Subcutaneous abdominal adipose tissue (tissue), 5 donors: Measurements from ENCODE around the gene MRPL36.

Experiments
- H3K27ac ChIP-seq: one replicate; pipeline ENCODE4 v1.7.0; 2013; ENCODE audit warnings: low read depth, mild to moderate bottlenecking, inconsistent platforms, low read length, moderate library complexity
- H3K27me3 ChIP-seq, 5 donors: one replicate each; pipeline ENCODE4 v1.7.0; 2013; ENCODE audit warnings: low read length in 5 of 5, inconsistent platforms in 1 of 5; ENCODE audit not compliant: control insufficient read depth in 5 of 5, insufficient read depth in 4 of 5
- H3K36me3 ChIP-seq, 5 donors: one replicate each; pipeline ENCODE4 v1.7.0; 2013; ENCODE audit warnings: low read length in 5 of 5; ENCODE audit not compliant: control insufficient read depth in 5 of 5, insufficient read depth in 5 of 5
- H3K4me1 ChIP-seq, 5 donors: one replicate each; pipeline ENCODE4 v1.7.0; 2013; ENCODE audit warnings: low read length in 5 of 5, mild to moderate bottlenecking in 3 of 5, moderate library complexity in 1 of 5; ENCODE audit not compliant: control insufficient read depth in 5 of 5, insufficient read depth in 5 of 5
- H3K4me3 ChIP-seq, 5 donors: one replicate each; pipeline ENCODE4 v1.7.0; 2013; ENCODE audit warnings: low read length in 5 of 5, low read depth in 1 of 5
- H3K9ac ChIP-seq, 5 donors: one replicate each; pipeline ENCODE4 v1.7.0; 2013; ENCODE audit warnings: low read length in 5 of 5, mild to moderate bottlenecking in 4 of 5, moderate library complexity in 3 of 5
- H3K9me3 ChIP-seq, 5 donors: one replicate each; pipeline ENCODE4 v1.7.0; 2013; ENCODE audit warnings: low read length in 5 of 5; ENCODE audit not compliant: control insufficient read depth in 5 of 5
- donor health status: healthy.
- donor health status: healthy.
- donor health status: healthy.
- donor health status: healthy.
- donor health status: healthy.

The MRPL36 gene

GRCh38 chr5:1815881-1816292 lies 16.2 kb upstream of the MRPL36 start:
- Histone ChIP-seq H3K4me3 (no peak overlapping the region), H3K27ac (no peak overlapping the region), H3K36me3 (peaks cover 22 to 93% (median 75%) of the 10 kb centered on the region in 5 donors), H3K4me1 (no peaks in the 10 kb centered on the region), H3K9ac (no peak overlapping the region), H3K27me3 (no peaks in the 10 kb centered on the region), H3K9me3 (no peaks in the 10 kb centered on the region)

- H3K27ac ChIP-seq = no peak overlapping the region
- H3K4me3 ChIP-seq = no peak overlapping the region
- H3K9ac ChIP-seq = no peak overlapping the region
- H3K27me3 ChIP-seq = no peaks in the 10 kb centered on the region
- peaks cover 24 to 93% (median 74%) of the 10 kb centered on the region in 5 donors for H3K36me3 ChIP-seq
- no peaks in the 10 kb centered on the region for H3K4me1 ChIP-seq
- no peaks in the 10 kb centered on the region for H3K9me3 ChIP-seq
These were observed 15.6 kb upstream of the MRPL36 start for GRCh38 chr5:1815071-1815786.

GRCh38 chr5:1814183-1815020 lies 14.8 kb upstream of the MRPL36 start:
- Histone ChIP-seq H3K36me3 (peaks cover 18 to 95% (median 78%) of the 10 kb centered on the region in 5 donors), H3K4me1 (no peaks in the 10 kb centered on the region), H3K27ac (no peak overlapping the region), H3K27me3 (no peaks in the 10 kb centered on the region), H3K9ac (no peak overlapping the region), H3K9me3 (no peaks in the 10 kb centered on the region), H3K4me3 (no peak overlapping the region)

- H3K9me3 ChIP-seq = no peaks in the 10 kb centered on the region
- no peak overlapping the region for H3K27ac ChIP-seq
- H3K4me3 ChIP-seq = no peak overlapping the region
- no peaks in the 10 kb centered on the region for H3K4me1 ChIP-seq
- H3K36me3 ChIP-seq = peaks cover 8 to 96% (median 81%) of the 10 kb centered on the region in 5 donors
- H3K9ac ChIP-seq = no peak overlapping the region
- H3K27me3 ChIP-seq = no peaks in the 10 kb centered on the region
These were observed 11.0 kb upstream of the MRPL36 start for GRCh38 chr5:1810581-1811101.

- H3K36me3 ChIP-seq = peaks cover 8 to 96% (median 81%) of the 10 kb centered on the region in 5 donors
These were observed 9.9 kb upstream of the MRPL36 start for GRCh38 chr5:1809416-1810035.

GRCh38 chr5:1808439-1808838 lies 8.8 kb upstream of the MRPL36 start:
- H3K27ac ChIP-seq = no peak overlapping the region
- H3K4me1 ChIP-seq = no peaks in the 10 kb centered on the region
- H3K4me3 ChIP-seq = no peak overlapping the region
- peaks cover 11 to 96% (median 80%) of the 10 kb centered on the region in 5 donors for H3K36me3 ChIP-seq
- no peaks in the 10 kb centered on the region for H3K27me3 ChIP-seq
- no peaks in the 10 kb centered on the region for H3K9me3 ChIP-seq
- no peak overlapping the region for H3K9ac ChIP-seq

More at GRCh38 chr5:1809416-1810035, 9.9 kb upstream of the MRPL36 start:
- Histone ChIP-seq H3K4me1 (no peaks in the 10 kb centered on the region), H3K9ac (no peak overlapping the region), H3K27me3 (no peaks in the 10 kb centered on the region), H3K27ac (no peak overlapping the region), H3K4me3 (no peak overlapping the region), H3K9me3 (no peaks in the 10 kb centered on the region)

- Histone ChIP-seq H3K27me3 (no peaks in the 10 kb centered on the region), H3K9me3 (no peaks in the 10 kb centered on the region), H3K27ac (no peak overlapping the region), H3K9ac (no peak overlapping the region), H3K36me3 (peaks cover 17 to 95% (median 84%) of the 10 kb centered on the region in 5 donors), H3K4me3 (no peak overlapping the region), H3K4me1 (peaks cover 0 to 2% (median 0%) of the 10 kb centered on the region in 5 donors)
These were observed 8.0 kb upstream of the MRPL36 start for GRCh38 chr5:1807451-1808185.

GRCh38 chr5:1806974-1807373 lies 7.3 kb upstream of the MRPL36 start:
- Histone ChIP-seq H3K4me1 (peaks cover 1 to 8% (median 2%) of the 10 kb centered on the region in 5 donors), H3K4me3 (no peak overlapping the region), H3K36me3 (peaks cover 18 to 90% (median 81%) of the 10 kb centered on the region in 5 donors), H3K27me3 (no peaks in the 10 kb centered on the region), H3K27ac (no peak overlapping the region), H3K9me3 (no peaks in the 10 kb centered on the region), H3K9ac (no peak overlapping the region)

GRCh38 chr5:1806199-1806598 lies 6.6 kb upstream of the MRPL36 start:
- peaks cover 12 to 83% (median 73%) of the 10 kb centered on the region in 5 donors for H3K36me3 ChIP-seq
- no peaks in the 10 kb centered on the region for H3K9me3 ChIP-seq
- H3K4me3 ChIP-seq = no peak overlapping the region
- no peaks in the 10 kb centered on the region for H3K27me3 ChIP-seq
- H3K4me1 ChIP-seq = peaks cover 4 to 14% (median 8%) of the 10 kb centered on the region in 5 donors
- H3K27ac ChIP-seq = no peak overlapping the region
- H3K9ac ChIP-seq = no peak overlapping the region
